Prostate gland (tissue), 2 donors: ENCODE results near the gene KCTD4. TPM values are rescaled to one million over a fixed set of nuclear protein-coding genes. Genes with fewer than 3 reads are reported as not detected.

Experiments
- DNase-seq: peaks from one replicate; pipeline ENCODE4 v3.0.0-alpha.2; 2019; ENCODE audit warnings: low spot score
- H3K27ac ChIP-seq, 2 donors: fragments of 200-600 bp; sonication (generic); 2 replicates each; pipeline ENCODE4 v1.5.1; 2017 to 2019
- H3K27me3 ChIP-seq: fragments of 200-600 bp; sonication (generic); replicated peaks from 2 replicates; pipeline ENCODE4 v1.5.1; 2019; ENCODE audit not compliant: insufficient read depth
- H3K36me3 ChIP-seq, 2 donors: fragments of 200-600 bp; sonication (generic); 1 replicate in 1 of 2; 2 replicates in 1 of 2; pipeline versions ENCODE4 v1.5.1 to v1.8.1; 2017 to 2019
- H3K4me1 ChIP-seq: fragments of 200-600 bp; sonication (generic); replicated peaks from 2 replicates; pipeline ENCODE4 v1.5.1; 2019
- H3K4me3 ChIP-seq, 2 donors: fragments of 200-600 bp; sonication (generic); 2 replicates each; pipeline ENCODE4 v1.5.1; 2017 to 2019
- H3K9me3 ChIP-seq: fragments of 200-600 bp; sonication (generic); 2 replicates; pipeline ENCODE4 v1.5.1; 2017
- CTCF ChIP-seq, 4 experiments: fragments of 200-600 bp in 2 of 4; fragments of 450-650 bp in 2 of 4; sonication (generic) in 2 of 4; IDR thresholded peaks; 1 replicate in 3 of 4; 2 replicates in 1 of 4; pipeline ENCODE4 v1.5.1; 2016 to 2019; ENCODE audit warnings: antibody characterized with exemption in 4 of 4, mild to moderate bottlenecking in 2 of 4, moderate library complexity in 2 of 4
- POLR2A ChIP-seq: fragments of 450-650 bp; IDR thresholded peaks from one replicate; pipeline ENCODE4 v1.6.1; 2016; ENCODE audit warnings: antibody characterized with exemption, mild to moderate bottlenecking
- POLR2AphosphoS5 ChIP-seq: sonication (generic); formaldehyde crosslinking; IDR thresholded peaks from one replicate; pipeline ENCODE4 v1.6.1; 2017; ENCODE audit warnings: antibody characterized with exemption
- WGBS: methylation state at CpG from one replicate; pipeline ENCODE4 v1.1.5; 2018; 5-methylcytosine and 5-hydroxymethylcytosine counted together
- intact Hi-C: fragments of 100-400 bp; cut with DNase I; formaldehyde crosslinking; loops from one replicate; pipeline ENCODE4 v1.14.2; 2022
- total RNA-seq, 2 donors: library from RNA; depleted of rRNA; stranded (reverse); fragments of >200 nt; gene quantifications; one replicate each; pipeline ENCODE4 v1.1.0, GENCODE V29; 2016

Gene KCTD4
- total RNA-seq, 2 donors from 2014 or later: not detected

GRCh38 chr13:45219123-45219891 is 18.5 kb upstream of the KCTD4 start:
- no peak for DNase-seq
- intact Hi-C loops: no loop called here
- no peak overlapping the region for H3K27ac ChIP-seq

GRCh38 chr13:45218689-45219088 is 17.8 kb upstream of the KCTD4 start:
- Histone ChIP-seq H3K9me3 (no peaks in the 10 kb centered on the region), H3K4me1 (no peaks in the 10 kb centered on the region), H3K36me3 (no peaks in the 10 kb centered on the region), H3K27ac (no peak overlapping the region), H3K27me3 (no peaks in the 10 kb centered on the region), H3K4me3 (no peak overlapping the region)
- TF ChIP-seq CTCF (IDR thresholded peaks at IDR 0.05) (no peak), POLR2AphosphoS5 (no peak), POLR2A (no peak)
- DNase-seq: no peak
- intact Hi-C loops: no loop called here
- 100% methylated on average over 1 of the region's 1 CpG for WGBS

More at GRCh38 chr13:45219123-45219891, 18.5 kb upstream of the KCTD4 start:
- no peaks in the 10 kb centered on the region for H3K27me3 ChIP-seq
- H3K9me3 ChIP-seq: no peaks in the 10 kb centered on the region
- TF ChIP-seq CTCF (IDR thresholded peaks at IDR 0.05) (no peak), POLR2AphosphoS5 (no peak), POLR2A (no peak)
- H3K4me3 ChIP-seq: no peak overlapping the region
- H3K36me3 ChIP-seq: no peaks in the 10 kb centered on the region
- H3K4me1 ChIP-seq: no peaks in the 10 kb centered on the region
- WGBS: 52% methylated on average over 5 of the region's 5 CpGs

- intact Hi-C loops: no loop called here
- Histone ChIP-seq H3K27me3 (no peaks in the 10 kb centered on the region), H3K36me3 (no peaks in the 10 kb centered on the region), H3K4me1 (no peaks in the 10 kb centered on the region), H3K4me3 (no peak overlapping the region), H3K27ac (no peak overlapping the region), H3K9me3 (no peaks in the 10 kb centered on the region)
- TF ChIP-seq CTCF (IDR thresholded peaks at IDR 0.05) (no peak), POLR2A (no peak), POLR2AphosphoS5 (no peak)
- 87% methylated on average over 4 of the region's 4 CpGs for WGBS
- no peak for DNase-seq
Measured at GRCh38 chr13:45216193-45216592, 15.3 kb upstream of the KCTD4 start.

- 95% methylated on average over 9 of the region's 9 CpGs for WGBS
- intact Hi-C loops: no loop called here
- no peaks in the 10 kb centered on the region for H3K27me3 ChIP-seq
Measured at GRCh38 chr13:45215392-45216077, 14.7 kb upstream of the KCTD4 start.

More at GRCh38 chr13:45215392-45216077, 14.7 kb upstream of the KCTD4 start:
- Histone ChIP-seq H3K9me3 (no peaks in the 10 kb centered on the region), H3K36me3 (no peaks in the 10 kb centered on the region), H3K4me3 (no peak overlapping the region), H3K27ac (no peak overlapping the region), H3K4me1 (no peaks in the 10 kb centered on the region)
- TF ChIP-seq POLR2A (no peak), CTCF (IDR thresholded peaks at IDR 0.05) (no peak), POLR2AphosphoS5 (no peak)
- DNase-seq: no peak
